Measurements from ENCODE around the gene ENPP3. TPM values are rescaled to one million over a fixed set of nuclear protein-coding genes. Genes with fewer than 3 reads are reported as not detected.

Gene ENPP3
- total and polyA plus RNA-seq, 2 of the 13 experiments (the other 11 are each of a cell fraction or from before 2014, with no cell fraction given), result 40.0 to 75.4 TPM

DNA sequence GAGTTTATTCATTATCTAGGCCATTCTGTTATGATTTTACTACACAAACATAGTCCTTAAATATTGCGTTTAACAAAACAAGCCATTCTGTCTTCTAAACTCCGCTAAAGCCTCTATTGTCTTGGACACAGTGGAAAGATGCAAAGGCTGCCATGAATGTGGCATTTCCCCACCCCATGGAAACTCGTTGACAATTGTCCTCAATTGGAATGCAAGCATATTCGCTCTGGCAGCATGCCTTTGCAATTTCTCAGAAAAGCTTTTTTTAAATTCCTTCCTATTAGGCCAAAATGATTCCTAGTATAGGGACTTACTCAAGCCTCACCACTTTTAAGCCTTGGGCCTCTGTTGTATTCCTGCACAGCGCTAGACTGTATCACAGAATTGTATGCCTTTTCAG, 41.3 kb downstream of the ENPP3 start (continued):
- TF ChIP-seq, protein P1, sequence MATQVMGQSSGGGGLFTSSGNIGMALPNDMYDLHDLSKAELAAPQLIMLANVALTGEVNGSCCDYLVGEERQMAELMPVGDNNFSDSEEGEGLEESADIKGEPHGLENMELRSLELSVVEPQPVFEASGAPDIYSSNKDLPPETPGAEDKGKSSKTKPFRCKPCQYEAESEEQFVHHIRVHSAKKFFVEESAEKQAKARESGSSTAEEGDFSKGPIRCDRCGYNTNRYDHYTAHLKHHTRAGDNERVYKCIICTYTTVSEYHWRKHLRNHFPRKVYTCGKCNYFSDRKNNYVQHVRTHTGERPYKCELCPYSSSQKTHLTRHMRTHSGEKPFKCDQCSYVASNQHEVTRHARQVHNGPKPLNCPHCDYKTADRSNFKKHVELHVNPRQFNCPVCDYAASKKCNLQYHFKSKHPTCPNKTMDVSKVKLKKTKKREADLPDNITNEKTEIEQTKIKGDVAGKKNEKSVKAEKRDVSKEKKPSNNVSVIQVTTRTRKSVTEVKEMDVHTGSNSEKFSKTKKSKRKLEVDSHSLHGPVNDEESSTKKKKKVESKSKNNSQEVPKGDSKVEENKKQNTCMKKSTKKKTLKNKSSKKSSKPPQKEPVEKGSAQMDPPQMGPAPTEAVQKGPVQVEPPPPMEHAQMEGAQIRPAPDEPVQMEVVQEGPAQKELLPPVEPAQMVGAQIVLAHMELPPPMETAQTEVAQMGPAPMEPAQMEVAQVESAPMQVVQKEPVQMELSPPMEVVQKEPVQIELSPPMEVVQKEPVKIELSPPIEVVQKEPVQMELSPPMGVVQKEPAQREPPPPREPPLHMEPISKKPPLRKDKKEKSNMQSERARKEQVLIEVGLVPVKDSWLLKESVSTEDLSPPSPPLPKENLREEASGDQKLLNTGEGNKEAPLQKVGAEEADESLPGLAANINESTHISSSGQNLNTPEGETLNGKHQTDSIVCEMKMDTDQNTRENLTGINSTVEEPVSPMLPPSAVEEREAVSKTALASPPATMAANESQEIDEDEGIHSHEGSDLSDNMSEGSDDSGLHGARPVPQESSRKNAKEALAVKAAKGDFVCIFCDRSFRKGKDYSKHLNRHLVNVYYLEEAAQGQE (IDR thresholded peaks at IDR 0.05; ENCODE audit: borderline replicate concordance in 1 of 2, low read depth in 1 of 2, low read length in 2 of 2), result no peak
- no peak for TF ChIP-seq MLLT10 (CRISPR knock-in tag; IDR thresholded peaks at IDR 0.05)
- no peak for TF ChIP-seq NPAS2 (CRISPR knock-in tag; IDR thresholded peaks at IDR 0.05; ENCODE audit: borderline replicate concordance)
- TF ChIP-seq EHMT2 (IDR thresholded peaks at IDR 0.05; ENCODE audit: borderline replicate concordance, low read depth, low read length), result no peak
- TF ChIP-seq, protein P2, sequence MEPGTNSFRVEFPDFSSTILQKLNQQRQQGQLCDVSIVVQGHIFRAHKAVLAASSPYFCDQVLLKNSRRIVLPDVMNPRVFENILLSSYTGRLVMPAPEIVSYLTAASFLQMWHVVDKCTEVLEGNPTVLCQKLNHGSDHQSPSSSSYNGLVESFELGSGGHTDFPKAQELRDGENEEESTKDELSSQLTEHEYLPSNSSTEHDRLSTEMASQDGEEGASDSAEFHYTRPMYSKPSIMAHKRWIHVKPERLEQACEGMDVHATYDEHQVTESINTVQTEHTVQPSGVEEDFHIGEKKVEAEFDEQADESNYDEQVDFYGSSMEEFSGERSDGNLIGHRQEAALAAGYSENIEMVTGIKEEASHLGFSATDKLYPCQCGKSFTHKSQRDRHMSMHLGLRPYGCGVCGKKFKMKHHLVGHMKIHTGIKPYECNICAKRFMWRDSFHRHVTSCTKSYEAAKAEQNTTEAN (CRISPR knock-in tag; conservative IDR thresholded peaks at IDR 0.05), result no peak
- no peak for TF ChIP-seq TCF12 (IDR thresholded peaks at IDR 0.05)
- TF ChIP-seq TCF12 (CRISPR knock-in tag; IDR thresholded peaks at IDR 0.05), result no peak
- TF ChIP-seq ZNF790 (CRISPR knock-in tag; IDR thresholded peaks at IDR 0.05; ENCODE audit: borderline replicate concordance), result no peak
- TF ChIP-seq REPIN1 (CRISPR knock-in tag; IDR thresholded peaks at IDR 0.05; ENCODE audit: borderline replicate concordance, low read depth), result no peak
- no peak for TF ChIP-seq ZNF441 (CRISPR knock-in tag; IDR thresholded peaks at IDR 0.05; ENCODE audit: borderline replicate concordance)
